ENCODE measurements around the gene FAH.

Gene FAH

DNA sequence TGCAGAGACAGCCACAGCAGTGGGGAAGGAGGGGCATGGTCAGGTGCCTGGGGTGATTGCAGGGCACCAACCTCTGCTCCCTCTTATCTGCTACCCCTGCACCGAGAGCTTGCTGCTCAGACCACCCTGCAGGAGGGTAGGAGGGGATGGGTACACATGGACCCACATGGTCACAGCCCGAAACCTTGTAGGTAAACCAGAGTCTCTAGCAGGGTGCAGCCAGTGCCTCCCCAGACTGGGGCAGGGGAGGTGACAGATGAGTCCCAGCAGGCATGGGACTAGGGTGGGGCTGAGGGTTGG, 49.2 kb downstream of the FAH start:
- no peak for DNase-seq

DNA sequence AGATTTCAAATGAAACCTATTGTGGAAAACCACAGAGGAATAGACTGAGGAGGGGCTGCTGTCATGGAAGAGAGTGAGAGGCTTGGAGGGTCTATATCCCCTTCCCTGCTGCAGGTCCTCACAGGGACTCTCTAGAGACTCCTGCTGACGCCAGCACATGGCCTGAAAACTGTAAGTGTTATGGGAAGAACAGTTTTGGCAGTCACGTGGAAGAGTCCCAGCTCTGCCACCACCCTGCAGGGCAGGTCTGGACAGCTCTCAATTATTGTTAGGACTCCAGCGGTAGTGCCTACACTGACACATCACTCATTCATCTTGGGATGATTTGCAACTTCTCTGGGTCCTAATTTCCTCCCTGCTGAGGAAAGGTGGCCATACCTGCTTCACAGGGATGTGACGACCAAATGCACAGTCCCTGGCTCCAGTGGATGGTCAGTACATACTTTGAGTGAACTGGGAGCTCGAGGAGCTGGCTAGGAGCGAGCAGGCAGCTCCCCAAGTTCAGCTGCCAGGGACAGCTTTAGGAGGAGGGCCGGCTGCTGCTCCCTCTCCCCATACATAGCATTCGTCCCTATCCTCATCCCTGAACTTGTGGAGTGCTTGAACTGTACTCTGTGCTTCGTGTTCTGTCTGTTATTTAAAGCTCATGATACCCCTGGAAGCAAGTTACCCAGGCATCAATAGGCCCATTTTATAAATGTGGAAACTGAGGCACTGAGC, 50.0 kb downstream of the FAH start:
- no peak for DNase-seq

DNA sequence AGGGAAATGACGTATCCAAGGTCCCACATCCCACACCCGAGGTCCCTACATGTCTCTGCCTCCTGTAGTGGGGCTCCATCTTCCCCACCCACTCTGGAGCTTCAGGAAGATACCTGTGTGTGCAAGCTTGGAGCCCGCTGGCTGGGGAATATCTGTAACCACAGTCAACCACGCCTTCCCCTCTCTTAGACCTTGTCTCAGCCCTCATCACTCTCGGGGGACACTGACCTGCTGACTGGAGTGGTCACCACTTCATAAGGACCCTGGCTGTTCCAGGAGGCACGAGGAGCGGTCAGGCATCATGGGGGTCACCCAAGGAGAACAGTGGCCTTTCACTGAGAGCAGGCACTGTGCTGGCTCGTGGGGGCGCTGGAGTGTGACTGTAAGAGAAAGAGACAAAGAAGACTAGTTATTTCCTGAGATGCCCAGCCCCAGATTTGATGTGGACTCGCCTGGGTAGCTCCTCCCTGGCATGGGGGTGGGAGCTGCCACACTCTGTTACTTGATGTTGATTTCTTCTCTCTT, 50.6 kb downstream of the FAH start:
- no peak for DNase-seq

DNA sequence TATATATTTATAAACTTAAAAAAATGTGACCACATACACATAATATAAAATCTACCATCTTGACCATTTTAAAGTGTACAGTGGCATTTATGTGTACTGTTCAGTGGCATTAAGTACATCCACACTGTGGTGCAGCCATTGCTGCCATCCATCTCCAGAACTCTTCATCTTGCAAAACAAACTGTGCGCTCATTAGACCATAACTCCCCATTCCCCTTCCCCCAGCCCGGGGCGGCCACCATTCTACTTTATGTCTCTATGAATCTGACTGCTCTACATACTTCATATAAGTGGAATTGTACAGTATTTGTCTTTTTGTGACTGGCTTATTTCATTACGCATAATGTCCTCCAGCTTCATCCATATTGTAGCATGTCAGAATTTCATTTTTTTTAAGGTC, 51.4 kb downstream of the FAH start:
- no peak for DNase-seq

DNA sequence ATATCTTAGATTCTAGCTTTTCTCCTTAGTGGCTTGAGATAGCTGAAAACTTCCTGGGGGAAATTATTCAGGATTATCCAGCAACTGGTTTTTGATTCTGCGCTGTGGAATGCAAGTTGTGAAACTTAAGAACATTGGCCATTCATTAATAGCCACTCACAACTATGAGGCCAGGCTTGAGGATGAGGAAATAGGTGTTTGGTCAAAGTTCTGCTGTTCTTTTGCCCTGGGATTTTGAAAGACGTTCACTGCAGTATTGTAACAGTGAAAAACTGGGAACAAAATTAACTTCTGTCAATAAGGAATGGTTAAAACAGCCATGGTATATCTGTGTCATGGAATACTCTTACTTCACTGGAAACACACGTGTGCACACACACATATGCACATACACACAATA, 55.1 kb downstream of the FAH start:
- no peak for DNase-seq

DNA sequence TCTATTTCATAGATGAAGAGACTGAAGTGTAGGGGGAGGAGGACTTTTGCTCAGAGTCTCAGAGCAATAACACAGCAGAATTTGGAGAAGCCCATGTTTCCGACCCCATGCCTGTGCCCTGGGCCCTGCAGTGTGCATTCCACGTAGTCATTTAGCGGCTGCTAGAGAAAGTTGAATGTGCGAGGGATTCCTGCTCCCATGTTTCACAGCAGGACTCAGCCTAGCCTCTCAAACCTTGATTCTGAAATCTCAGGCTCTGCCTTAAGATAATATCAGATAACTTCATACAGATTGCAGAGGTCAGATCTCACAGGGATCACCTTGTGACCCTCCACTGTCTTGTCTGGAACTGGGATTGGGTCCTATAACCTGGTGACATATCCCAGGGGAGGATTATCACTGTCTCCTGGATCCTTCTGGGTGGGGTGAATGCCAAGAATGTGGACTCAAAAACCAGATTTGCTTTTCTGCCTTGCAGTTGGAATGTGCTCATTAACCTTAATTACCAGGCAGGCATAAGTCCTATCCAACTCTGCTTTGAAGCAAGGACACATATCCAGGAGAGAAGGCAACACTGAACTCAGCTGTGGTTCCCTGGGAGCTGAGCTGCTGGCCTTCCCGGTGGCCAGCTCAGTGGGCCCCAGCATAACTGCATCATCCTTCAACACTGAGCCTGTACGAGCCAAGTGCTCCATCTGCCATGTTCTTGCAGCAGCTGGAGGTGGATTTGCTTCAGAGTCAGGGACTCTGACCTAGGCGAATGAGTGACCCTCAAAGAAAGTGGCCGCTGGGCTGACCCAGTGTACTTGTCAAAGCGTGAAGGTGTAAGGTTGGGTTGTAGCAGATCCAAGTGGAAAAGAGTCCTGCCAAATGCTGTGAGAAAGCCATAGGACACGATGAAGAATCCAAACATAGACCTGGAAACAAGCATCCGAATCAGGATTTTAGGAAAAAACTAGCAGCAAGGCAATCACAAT, 56.2 kb downstream of the FAH start:
- DNase-seq: no peak

DNA sequence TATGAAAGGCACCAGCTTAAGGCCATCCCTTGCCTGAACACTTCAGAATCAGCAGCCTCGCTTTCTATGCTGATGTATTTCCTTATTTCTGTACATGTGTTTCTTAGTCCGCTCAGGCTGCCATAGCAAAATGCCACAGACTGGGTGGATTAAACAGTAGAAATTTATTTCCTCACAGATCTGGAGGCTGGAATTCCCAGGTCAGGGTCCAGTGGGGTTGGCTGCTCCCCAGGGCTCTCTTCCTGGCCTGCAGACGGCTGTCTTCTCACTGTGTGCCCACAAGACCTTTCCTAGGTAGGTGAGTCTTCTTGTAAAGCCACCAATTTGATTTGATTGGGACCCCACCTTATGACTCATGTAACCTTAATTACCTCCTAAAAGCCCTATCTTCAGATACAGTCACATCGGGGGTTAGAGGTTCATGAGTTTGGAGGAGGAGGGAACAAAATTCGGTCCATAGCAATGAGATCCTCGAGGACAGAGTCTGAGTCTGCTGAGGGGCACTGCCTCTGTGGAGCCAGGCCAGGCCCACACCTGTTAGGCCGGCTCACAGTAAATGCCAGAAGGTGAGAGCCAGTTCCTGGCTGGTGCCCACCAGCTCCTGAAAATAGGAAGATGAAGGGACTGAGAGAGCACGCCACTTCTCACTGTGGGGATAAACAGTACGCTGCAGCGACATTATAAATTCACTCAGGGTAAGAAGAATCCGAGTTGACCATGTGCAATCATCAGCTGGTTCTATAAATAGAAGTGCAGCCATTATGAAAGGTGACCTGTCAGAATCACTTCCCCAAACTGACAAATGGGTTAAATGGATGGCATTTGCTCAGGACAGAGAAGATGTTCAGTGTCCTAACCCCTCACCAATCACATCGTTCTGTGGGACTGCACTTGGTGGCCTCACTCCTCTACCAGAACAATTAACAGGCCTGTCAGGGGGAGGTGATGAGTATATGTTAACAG, 58.1 kb downstream of the FAH start:
- DNase-seq: no peak

DNA sequence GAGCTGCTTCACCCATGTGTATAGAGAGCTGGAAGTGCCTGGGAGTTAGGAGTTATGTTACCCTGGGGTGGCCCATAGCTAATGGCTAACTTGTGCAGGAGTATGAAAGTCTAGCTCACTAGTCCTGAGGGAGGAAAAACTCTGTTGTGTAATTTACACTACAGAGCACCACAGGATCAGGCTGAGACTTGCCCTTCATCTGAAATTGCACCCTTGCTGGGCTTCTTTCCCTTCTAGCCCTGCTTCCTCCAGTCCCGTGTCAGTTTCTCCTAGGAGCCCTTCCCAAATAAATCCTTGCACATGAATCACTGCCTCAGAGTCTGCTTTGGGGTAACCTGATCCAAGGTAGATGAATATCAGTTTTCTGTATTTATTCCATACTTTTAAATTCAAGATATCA, 59.2 kb downstream of the FAH start:
- no peak for DNase-seq

DNA sequence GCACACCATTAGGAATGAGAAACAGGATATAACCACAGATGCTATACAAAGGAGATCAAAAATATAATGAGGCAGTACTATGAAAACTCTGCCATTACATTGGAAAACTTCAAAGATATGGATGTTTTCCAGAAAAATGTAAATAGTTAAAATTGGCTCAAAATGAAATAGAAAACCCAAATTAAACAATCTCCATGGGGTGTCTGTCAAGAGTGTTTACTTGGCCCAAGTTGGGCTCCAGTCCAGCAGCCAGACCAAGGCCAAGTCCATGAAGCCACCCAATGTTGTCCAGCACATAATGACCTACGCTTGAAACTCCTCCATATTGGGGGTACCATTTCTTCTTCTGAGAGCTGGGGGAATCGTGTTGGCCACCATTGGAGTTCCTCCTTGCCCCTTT, 62.1 kb downstream of the FAH start:
- no peak for DNase-seq

DNA sequence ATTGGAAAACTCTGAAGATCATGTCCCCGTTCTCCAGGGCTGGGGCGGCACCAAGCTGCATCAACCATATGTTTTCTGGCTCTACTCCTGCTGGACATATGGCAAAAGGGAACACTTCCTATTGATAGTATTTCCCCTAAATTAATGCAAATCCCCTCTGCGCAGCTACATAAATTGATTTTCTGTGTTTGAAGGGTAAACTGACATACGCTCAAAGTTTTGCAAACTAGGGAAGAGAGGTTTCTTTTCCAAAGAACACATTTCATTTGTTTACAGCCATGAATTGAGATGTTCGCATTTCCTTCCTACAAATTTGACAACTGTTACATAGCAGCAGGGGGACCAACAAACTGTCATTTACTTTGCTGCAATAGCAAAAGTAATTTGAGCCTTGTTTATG, 63.3 kb downstream of the FAH start:
- DNase-seq: no peak

DNA sequence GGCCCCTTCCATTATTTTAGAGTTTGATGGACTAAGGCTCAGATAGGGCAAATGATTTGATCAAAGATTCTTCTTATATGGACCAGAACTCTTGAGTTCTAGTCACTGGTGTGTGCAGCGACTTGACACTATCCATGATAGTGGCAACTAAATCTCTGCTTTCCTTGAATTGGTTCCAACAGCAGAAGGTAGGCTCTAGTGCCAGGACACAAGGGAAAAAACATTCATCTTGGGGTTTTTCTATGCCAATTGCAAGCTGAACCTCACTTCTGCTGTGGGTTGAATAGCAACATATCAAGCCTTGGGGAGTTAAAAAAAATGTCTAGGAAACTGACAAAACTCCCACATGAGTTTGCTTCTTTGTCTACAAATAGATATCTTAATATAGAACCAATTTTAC, 64.1 kb downstream of the FAH start:
- no peak for DNase-seq

DNA sequence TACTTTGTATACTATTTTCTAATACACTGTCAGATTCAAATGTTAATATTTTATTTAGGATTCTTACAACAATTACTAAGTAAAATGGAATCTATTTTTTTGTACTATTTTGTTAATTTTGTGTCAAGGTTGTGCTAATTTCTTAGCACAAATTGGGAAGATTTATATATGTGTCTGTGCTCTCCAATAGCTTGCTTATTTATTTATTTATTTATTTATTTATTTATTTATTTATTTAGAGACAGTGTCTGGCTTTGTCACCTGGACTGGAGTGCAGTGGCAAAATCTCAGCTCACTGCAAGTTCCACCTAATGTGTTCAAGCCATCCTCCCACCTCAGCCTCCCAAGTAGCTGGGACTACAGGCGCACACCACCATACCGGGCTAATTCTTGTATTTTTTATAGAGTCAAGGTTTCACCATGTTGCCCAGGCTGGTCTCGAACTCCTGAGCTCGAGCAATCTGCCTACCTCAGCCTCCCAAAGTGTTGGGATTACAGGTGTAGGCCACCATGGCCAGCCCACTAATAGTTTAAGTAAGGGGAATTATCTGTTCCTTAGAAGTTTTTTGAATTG, 64.6 kb downstream of the FAH start:
- no peak for DNase-seq

DNA sequence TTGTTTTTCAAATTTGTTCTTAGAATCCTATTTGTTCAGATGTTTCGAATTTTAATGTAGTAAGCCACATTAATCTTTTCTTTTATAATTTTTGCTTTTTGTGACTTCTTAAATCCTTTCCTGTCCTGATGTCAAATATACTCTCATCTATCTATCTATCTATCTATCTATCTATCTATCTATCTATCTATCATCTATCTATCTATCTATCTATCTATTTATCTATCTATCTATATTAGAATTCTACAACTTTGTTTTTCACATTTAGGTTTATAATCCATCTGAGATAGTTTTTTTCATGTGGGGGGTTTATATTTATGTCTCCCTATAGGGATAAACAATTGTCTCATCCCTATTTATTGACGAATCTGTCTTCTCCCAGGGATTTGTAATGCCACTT, 67.2 kb downstream of the FAH start:
- DNase-seq: no peak

DNA sequence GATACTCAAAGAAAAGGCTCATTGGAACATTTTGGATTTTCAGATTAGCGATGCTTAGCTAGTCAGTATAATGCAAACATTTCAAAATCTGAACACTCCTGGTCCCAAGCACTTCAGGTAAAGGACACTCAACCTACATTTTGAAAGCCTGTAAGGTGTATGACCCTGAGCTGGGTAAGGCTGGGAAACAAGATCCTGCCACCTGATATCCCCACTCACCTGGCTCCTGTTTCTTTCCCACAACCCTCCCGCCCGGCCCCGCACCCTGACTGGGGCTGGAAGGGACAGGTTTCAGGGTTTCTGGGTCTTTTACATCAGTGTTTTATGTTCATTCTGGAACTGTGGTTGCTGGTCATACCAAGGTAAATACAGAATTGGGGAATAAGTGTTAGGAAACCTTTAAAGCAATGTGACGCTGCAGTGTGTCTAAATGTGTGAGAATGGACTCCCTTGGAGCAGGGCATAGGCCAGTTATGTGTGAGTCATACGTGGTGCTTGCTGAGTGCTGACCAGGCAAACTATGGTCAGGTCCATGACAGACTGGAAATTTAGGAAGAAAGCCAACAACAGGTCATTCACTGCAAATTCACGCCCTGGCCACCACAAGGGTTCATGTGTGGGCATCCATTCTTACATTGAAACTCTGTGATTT, 76.3 kb downstream of the FAH start:
- DNase-seq: no peak

DNA sequence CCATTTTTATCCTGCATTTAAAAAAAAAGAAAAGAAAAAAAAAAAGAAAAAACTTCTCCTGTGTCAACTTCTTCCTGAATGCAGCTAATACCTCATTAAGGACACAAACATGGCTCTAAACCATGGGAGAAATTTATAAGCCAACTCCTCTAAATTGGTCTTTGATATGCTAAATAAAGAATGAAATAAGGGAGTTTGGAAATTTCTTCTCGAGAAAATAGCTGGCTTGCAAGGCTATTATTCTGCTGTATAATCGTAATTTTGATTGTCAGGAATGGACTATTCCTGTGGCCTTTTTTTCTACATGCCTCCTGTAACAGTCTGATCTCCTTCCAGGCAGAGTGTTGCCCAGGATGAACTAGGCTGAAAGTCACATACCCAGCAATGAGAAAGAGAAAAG, 78.6 kb downstream of the FAH start:
- no peak for DNase-seq

DNA sequence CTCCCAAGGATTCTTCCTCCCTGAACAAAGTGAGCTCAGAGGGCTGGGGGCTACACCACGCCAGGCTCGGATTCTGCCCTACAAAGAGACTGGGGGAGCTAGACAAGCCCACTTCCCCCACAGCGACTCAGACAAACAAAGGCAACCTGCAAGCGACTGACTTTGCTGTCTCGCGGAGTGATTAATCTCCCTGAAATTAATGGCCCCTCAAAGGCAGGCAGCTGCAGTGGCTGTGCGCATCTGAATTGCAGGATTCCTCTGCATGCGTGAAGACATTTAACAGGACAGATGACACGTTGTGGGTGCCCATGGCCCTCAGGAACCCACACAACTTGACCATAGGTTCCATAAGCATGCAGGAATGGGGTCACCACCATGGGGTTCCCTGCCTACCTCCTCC, 80.8 kb downstream of the FAH start:
- no peak for DNase-seq

DNA sequence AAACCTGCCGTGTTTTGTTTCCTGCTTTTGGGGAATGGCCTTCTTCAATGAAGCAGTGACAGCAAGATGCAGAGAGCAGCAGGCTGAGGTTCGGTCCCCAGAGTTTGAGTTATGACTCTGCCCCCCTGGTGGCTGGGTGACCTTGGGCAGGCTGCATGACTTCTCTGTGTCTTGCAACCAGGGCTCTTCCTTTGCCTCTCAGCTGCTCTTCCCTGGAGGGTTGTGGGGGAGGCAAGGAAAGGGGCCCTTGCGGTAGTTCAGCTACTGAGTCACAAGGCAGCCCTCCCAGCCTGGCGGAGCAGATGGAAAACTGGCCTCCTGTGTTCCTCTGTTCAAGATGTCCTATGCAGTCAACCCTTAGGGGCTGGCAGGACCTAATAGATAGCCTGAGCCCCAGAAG, 82.1 kb downstream of the FAH start:
- no peak for DNase-seq

Measured in KG1 (cell line).